ENCODE measurements around the gene RSPRY1.
"Not testable (repeated sequence)": the region's sequence is repeated elsewhere in the genome, so short reads cannot be mapped to it uniquely, and the experiment has no call there.

Gene RSPRY1

GRCh38 chr16:57264950-57265371 lies 78.8 kb downstream of the RSPRY1 start:
- Histone ChIP-seq H3K36me3 (ENCODE audit: control insufficient read depth, low read length) (no peaks in the 10 kb centered on the region), H3K4me3 (ENCODE audit: low read length) (no peak overlapping the region), H3K79me2 (ENCODE audit: control insufficient read depth, low read length) (no peaks in the 10 kb centered on the region), H4K20me1 (ENCODE audit: control insufficient read depth, insufficient read depth, low read depth, low read length) (no peaks in the 10 kb centered on the region), H3F3A (ENCODE audit: control insufficient read depth, insufficient read depth) (no peaks in the 10 kb centered on the region), H3K27me3 (ENCODE audit: control insufficient read depth, low read length) (no peaks in the 10 kb centered on the region), H3K27ac (ENCODE audit: low read depth, low read length) (no peak overlapping the region), H3K9me2 (replicated peaks; ENCODE audit: control insufficient read depth, low read length) (no peaks in the 10 kb centered on the region), H3K9me3 (ENCODE audit: control insufficient read depth, insufficient read depth, low read length) (no peaks in the 10 kb centered on the region), H3K4me1 (ENCODE audit: control insufficient read depth, low read length) (peaks cover 11% of the 10 kb centered on the region), H3K4me2 (ENCODE audit: low read length) (no peak overlapping the region)
- TF ChIP-seq CTCF (IDR thresholded peaks at IDR 0.05; ENCODE audit: low read depth, low read length, poor library complexity, severe bottlenecking) (no peak), EZH2phosphoT487 (IDR thresholded peaks at IDR 0.05; ENCODE audit: borderline replicate concordance, low read length) (no peak)

DNA sequence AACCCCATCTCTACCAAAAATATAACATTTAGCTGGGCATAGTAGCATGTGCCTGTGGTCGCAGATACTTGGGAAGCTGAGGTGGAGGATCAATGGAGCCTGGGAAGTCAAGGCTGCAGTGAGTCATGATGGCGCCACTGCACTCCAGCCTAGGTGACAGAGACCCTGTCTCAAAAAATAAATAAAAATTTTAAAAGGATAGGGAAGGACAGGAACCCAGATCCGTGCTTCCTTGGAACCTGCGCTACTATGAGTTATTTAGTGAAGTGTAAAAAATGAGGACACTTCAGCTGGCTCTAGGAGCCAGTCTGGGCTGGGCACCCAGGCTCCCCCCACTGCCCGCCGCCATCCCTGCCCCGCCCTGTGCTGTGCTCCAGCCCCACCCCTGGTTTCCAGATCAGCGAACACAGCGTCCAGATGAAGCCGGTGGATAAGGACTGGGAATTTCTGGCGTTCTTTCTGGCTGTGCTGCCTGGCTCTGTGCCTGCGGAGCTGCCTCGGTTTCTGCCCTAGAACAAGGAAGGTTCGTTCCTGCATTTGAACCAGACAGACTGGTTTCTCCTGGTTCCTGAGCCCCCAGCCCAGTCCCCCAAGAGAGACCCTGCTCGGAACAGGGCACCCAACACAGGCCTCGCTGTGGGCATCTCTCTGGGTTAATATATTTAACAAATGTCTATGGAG lies 79.9 kb downstream of the RSPRY1 start:
- Histone ChIP-seq H3K27ac (ENCODE audit: low read depth, low read length) (no peak overlapping the region), H3K79me2 (ENCODE audit: control insufficient read depth, low read length) (no peaks in the 10 kb centered on the region), H3F3A (ENCODE audit: control insufficient read depth, insufficient read depth) (no peaks in the 10 kb centered on the region), H3K9me3 (ENCODE audit: control insufficient read depth, insufficient read depth, low read length) (no peaks in the 10 kb centered on the region), H3K4me3 (ENCODE audit: low read length) (no peak overlapping the region), H3K4me2 (ENCODE audit: low read length) (no peak overlapping the region), H4K20me1 (ENCODE audit: control insufficient read depth, insufficient read depth, low read depth, low read length) (no peaks in the 10 kb centered on the region), H3K36me3 (ENCODE audit: control insufficient read depth, low read length) (no peaks in the 10 kb centered on the region), H3K9me2 (replicated peaks; ENCODE audit: control insufficient read depth, low read length) (no peaks in the 10 kb centered on the region), H3K27me3 (ENCODE audit: control insufficient read depth, low read length) (no peaks in the 10 kb centered on the region), H3K4me1 (ENCODE audit: control insufficient read depth, low read length) (peaks cover 3% of the 10 kb centered on the region; the same call in 1 of the 2 replicates)
- TF ChIP-seq EZH2phosphoT487 (IDR thresholded peaks at IDR 0.05; ENCODE audit: borderline replicate concordance, low read length): no peak
- TF ChIP-seq CTCF (IDR thresholded peaks at IDR 0.05; ENCODE audit: low read depth, low read length, poor library complexity, severe bottlenecking): no peak

- Histone ChIP-seq H3K9me2 (replicated peaks; ENCODE audit: control insufficient read depth, low read length) (no peaks in the 10 kb centered on the region), H3F3A (ENCODE audit: control insufficient read depth, insufficient read depth) (no peaks in the 10 kb centered on the region), H3K79me2 (ENCODE audit: control insufficient read depth, low read length) (no peaks in the 10 kb centered on the region), H4K20me1 (ENCODE audit: control insufficient read depth, insufficient read depth, low read depth, low read length) (no peaks in the 10 kb centered on the region), H3K27ac (ENCODE audit: low read depth, low read length) (no peak overlapping the region), H3K4me3 (ENCODE audit: low read length) (no peak overlapping the region), H3K4me1 (ENCODE audit: control insufficient read depth, low read length) (peaks cover 3% of the 10 kb centered on the region; the same call in 1 of the 2 replicates), H3K4me2 (ENCODE audit: low read length) (no peak overlapping the region), H3K9me3 (ENCODE audit: control insufficient read depth, insufficient read depth, low read length) (no peaks in the 10 kb centered on the region), H3K36me3 (ENCODE audit: control insufficient read depth, low read length) (no peaks in the 10 kb centered on the region), H3K27me3 (ENCODE audit: control insufficient read depth, low read length) (no peaks in the 10 kb centered on the region)
- no peak for TF ChIP-seq EZH2phosphoT487 (IDR thresholded peaks at IDR 0.05; ENCODE audit: borderline replicate concordance, low read length)
- no peak for TF ChIP-seq CTCF (IDR thresholded peaks at IDR 0.05; ENCODE audit: low read depth, low read length, poor library complexity, severe bottlenecking)
Measured at GRCh38 chr16:57266531-57267260, 80.6 kb downstream of the RSPRY1 start.

DNA sequence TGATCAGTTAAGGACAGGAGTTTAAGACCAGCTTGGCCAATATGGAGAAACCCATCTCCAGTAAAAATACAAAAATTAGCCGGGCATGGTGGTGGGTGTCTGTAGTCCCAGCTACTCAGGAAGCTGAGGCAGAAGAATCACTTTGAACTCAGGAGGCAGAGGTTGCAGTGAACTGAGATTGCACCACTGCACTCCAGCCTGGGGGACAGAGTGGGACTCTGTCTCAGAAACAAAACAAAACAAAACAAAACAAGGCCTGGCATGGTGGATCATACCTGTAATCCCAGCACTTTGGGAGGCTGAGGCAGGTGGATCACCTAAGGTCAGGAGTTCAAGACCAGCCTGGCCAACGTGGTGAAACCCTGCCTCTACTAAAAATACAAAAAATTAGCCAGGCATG lies 81.2 kb downstream of the RSPRY1 start:
- H3K4me1 ChIP-seq (ENCODE audit: control insufficient read depth, low read length); H3F3A ChIP-seq (ENCODE audit: control insufficient read depth, insufficient read depth); H3K4me2 ChIP-seq (ENCODE audit: low read length); H3K27me3 ChIP-seq (ENCODE audit: control insufficient read depth, low read length); H3K4me3 ChIP-seq (ENCODE audit: low read length); H3K79me2 ChIP-seq (ENCODE audit: control insufficient read depth, low read length); H3K9me2 ChIP-seq (replicated peaks; ENCODE audit: control insufficient read depth, low read length); H3K27ac ChIP-seq (ENCODE audit: low read depth, low read length); H4K20me1 ChIP-seq (ENCODE audit: control insufficient read depth, insufficient read depth, low read depth, low read length); H3K9me3 ChIP-seq (ENCODE audit: control insufficient read depth, insufficient read depth, low read length); H3K36me3 ChIP-seq (ENCODE audit: control insufficient read depth, low read length): not testable (repeated sequence)

All from DOHH2 (cell line).